Measurements from ENCODE around the gene CEP152.

Gene CEP152

DNA sequence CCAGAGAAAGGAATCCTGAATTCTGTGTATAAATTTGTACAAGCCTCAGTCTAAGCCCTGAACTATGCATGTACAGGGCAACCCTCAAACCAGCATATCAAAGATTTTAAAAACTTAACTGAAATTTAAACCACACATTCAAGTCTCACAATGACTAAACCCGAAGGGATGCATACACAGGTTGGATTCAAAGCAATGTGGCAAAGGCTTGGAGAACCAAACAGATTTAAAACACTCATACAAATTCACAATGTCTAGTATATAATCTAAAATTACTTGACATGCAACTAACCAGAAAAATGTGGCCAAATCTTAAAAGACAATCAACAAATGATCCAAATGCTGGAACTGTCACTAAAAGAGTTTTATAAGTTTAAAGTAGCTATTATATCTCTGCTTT lies 36.4 kb downstream of the CEP152 start:
- TF ChIP-seq GATA2 (IDR thresholded peaks at IDR 0.05; ENCODE audit: low read depth, low read length) (no peak), GATA3 (IDR thresholded peaks at IDR 0.05; ENCODE audit: low read depth, low read length) (no peak)

DNA sequence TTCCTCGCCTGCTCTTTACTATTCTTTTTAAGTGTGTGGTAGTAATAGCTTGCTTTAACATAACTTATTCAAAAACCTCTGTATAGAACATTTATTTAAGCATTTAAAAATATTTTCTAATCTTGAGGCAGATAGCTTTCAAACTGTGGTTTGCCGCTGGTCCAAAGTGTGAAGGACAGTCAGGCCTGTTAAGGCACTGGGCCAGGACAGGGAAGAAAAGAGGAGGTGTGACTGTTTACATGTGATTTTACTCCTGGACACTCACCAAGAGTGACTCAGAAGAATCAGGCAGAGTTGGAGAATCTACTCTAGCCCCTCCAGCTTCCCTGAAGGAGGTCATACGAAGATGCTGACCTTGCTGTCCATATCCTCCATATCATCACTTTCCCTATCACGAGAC lies 44.7 kb downstream of the CEP152 start:
- TF ChIP-seq GATA3 (IDR thresholded peaks at IDR 0.05; ENCODE audit: low read depth, low read length) (no peak), GATA2 (IDR thresholded peaks at IDR 0.05; ENCODE audit: low read depth, low read length) (no peak)

DNA sequence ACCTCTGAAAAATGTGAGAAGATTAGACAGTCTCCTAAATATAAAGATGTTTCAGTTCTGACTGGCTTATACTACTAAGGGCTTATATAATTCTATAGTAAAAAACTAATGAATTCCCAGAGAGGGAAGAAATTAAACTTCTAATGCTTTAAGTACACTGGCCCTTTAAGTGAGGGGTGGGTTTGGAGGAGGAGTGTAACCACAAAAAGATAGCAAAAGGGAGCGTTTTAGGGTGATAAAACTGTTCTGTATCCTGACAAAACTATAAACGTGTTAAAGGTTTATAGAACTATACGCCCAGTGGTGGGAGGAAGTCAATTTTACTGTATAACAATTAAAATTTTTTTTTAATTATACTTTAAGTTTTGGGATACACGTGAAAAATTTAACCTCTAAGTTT lies 45.8 kb downstream of the CEP152 start:
- TF ChIP-seq GATA2 (IDR thresholded peaks at IDR 0.05; ENCODE audit: low read depth, low read length) (no peak), GATA3 (IDR thresholded peaks at IDR 0.05; ENCODE audit: low read depth, low read length) (no peak)

DNA sequence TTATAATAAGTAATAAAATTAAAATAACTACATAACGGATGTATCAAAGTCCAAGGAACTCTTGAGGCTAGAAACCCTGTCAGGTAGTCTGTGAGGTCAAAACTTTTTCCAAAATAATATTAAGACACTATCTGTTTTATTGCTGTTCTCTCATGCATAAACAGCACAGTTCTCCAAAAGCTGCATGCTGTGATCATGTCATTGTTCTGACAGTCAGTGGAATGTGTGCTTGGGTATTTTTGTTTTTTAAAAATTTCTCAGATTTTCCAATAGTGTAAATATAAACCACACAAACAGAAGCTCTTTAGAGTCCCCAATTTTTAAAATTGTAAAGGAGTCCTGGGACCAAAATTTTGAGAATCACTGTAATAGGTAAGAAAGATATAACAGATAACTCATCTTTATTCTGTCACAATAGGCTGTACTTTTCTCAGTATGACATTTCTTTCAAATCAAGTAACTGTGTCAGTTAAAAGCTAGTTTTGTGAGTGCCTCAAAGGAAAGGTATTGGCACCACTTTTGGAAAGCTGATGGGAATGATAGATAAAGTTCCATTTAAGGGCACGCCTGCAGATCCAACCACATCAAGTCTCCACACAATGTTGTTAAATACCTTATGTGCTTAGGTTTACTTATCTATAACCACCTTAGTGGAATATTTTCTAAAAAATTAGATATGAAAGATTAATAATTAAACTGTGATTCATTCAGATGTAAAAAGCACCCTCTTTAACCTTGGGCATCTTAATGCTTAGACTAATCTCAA lies 49.3 kb downstream of the CEP152 start:
- TF ChIP-seq GATA3 (IDR thresholded peaks at IDR 0.05; ENCODE audit: low read depth, low read length) = no peak

DNA sequence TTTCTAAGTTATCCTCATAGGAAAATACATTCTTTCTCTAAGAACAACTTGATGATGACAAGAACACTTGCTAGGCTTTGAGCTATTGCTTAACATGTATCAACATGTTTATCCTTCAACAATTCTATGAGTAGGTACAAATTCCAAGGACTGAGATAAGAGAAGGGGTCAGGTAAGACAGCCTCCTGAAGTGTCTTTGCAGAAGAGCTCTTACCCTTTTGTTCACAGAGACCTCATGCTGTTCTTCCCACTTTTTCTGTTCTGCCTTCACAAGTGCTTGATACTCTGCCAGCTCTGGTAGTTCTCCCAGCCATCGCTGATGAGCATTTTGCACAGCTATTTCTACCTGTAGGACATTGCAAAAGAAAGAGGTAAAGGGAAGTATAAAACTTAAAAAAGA lies 50.9 kb downstream of the CEP152 start:
- no peak for TF ChIP-seq GATA2 (IDR thresholded peaks at IDR 0.05; ENCODE audit: low read depth, low read length)
- no peak for TF ChIP-seq GATA3 (IDR thresholded peaks at IDR 0.05; ENCODE audit: low read depth, low read length)

DNA sequence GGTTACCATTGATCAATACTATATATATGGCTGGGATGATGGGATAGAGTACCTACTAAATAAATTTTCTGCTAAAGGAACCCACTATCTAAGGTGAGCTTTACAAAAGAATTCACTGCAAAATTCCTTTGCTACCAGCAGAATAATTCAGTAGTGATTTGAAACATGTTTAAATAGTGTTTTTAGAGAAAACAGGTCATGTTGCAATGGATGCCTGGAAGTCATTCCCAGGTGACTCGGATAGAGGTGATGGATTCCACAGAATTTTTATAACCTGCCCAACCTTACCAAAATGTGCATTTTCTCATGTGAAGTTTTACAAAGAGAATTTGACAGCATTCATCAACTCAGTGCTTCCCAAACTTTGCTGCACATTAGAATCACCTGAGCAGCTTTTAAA lies 53.2 kb downstream of the CEP152 start:
- TF ChIP-seq GATA3 (IDR thresholded peaks at IDR 0.05; ENCODE audit: low read depth, low read length) (no peak), GATA2 (IDR thresholded peaks at IDR 0.05; ENCODE audit: low read depth, low read length) (no peak)

DNA sequence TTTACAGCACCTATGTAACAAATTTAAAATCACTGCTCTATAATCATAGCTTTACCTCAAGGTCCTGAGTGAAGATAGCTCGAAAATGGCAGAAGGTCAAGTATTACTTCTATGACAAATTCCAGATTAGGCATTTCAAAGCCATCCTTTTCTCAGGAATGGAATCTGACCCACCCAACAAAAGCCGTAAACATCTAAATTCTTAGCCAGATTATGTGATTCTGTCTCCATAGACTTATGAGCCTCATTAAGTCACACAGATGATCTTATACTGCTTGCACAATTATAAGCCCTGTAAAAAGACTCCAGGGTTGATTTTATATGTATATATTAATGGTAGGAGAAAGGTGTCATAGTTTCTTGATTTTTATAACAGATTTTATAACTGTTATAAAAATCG lies 56.9 kb downstream of the CEP152 start:
- no peak for TF ChIP-seq GATA3 (IDR thresholded peaks at IDR 0.05; ENCODE audit: low read depth, low read length)
- TF ChIP-seq GATA2 (IDR thresholded peaks at IDR 0.05; ENCODE audit: low read depth, low read length) = no peak

DNA sequence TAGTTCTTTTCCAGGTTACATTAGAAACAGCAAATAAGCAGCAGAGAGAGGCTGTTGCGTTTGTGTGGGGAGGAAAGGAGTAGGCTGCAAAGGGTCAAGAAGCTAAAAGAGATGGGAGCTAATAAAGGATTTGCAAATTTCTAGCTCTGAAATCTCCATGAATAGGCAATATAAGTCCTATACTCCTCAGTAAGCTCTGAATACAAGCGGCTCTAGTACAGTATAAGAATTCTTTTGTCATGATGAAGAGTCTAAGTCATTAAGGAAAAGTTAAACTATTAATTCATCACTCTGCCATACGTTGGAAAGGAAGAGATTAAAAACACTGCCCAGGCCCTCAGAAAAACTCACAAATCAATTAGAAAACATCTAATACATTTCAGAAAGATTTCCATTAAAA lies 59.3 kb downstream of the CEP152 start:
- TF ChIP-seq GATA3 (IDR thresholded peaks at IDR 0.05; ENCODE audit: low read depth, low read length) (no peak), GATA2 (IDR thresholded peaks at IDR 0.05; ENCODE audit: low read depth, low read length) (no peak)

DNA sequence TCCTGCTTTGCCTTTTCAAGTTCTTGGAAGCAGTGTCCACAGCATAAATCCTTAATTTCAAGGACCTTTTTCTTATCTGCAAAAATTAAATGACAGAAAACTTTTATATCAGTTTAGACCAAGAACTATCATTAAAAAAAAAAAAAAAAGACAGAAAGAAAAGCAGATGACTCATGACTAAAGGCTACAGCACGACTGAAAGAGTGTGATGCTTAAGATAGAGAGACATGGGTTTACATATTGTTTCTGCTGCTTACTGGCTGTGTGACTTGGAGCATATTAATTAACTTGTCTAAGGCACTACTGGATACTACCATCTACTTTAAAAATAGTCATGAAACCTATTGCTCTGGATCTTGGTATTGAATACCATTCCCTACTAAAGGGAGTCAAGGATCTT lies 62.3 kb downstream of the CEP152 start:
- no peak for TF ChIP-seq GATA3 (IDR thresholded peaks at IDR 0.05; ENCODE audit: low read depth, low read length)
- no peak for TF ChIP-seq GATA2 (IDR thresholded peaks at IDR 0.05; ENCODE audit: low read depth, low read length)

DNA sequence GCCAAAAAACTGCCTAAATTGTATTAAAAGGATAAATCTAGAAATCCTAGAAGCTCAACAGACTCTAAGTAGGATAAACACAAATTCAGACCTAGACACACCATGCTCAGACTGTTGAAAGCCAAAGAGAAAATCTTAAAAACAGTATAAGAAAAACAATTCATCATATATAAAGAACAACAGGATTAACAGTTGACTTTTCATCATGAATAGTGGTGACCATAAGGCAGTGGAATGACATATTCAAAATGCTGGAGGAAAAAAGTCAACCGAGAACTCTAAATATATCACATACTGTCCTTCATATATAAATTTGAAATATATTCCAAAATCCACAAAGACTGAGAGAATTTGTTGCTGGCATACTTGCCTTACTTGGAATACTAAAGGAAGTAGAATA lies 77.3 kb downstream of the CEP152 start:
- no peak for TF ChIP-seq GATA2 (IDR thresholded peaks at IDR 0.05; ENCODE audit: low read depth, low read length)
- no peak for TF ChIP-seq GATA3 (IDR thresholded peaks at IDR 0.05; ENCODE audit: low read depth, low read length)

DNA sequence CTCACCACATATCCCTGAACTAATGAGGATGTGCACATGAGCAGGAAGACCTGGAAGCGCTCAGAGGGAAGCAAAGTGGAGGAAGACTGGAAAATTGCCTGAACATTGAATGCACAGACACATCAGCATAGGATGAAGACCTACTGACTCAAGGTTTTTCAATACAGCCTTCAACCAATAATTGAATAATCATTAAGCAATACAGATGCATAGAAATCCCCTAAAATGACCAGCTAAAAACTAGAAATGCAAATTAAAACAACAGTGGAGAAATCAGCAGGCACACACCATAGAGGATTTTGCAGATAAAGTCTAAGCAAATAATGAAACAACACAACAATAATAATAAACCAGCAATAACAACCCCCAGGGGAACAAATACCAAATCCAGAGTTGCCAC lies 80.4 kb downstream of the CEP152 start:
- TF ChIP-seq GATA2 (IDR thresholded peaks at IDR 0.05; ENCODE audit: low read depth, low read length) = no peak
- TF ChIP-seq GATA3 (IDR thresholded peaks at IDR 0.05; ENCODE audit: low read depth, low read length) = no peak

DNA sequence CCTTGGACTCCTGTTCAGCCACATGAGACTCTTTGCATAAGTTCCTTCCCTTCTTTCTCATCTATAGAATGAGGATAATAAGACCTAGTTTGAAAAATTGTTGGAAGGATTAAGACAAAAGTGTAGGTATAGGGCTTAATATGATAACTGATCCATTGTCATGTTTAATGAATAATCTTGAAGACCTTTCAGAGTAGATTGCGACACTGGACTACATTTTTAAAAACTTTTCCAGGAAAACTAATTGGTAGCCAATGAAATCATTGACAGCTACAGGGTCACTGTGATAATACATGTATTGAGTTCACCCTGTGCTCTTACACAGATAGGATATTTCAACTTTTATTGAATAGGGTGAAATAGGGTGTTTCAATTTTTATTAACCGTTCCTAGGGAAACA lies 86.9 kb downstream of the CEP152 start:
- TF ChIP-seq GATA2 (IDR thresholded peaks at IDR 0.05; ENCODE audit: low read depth, low read length) (no peak), GATA3 (IDR thresholded peaks at IDR 0.05; ENCODE audit: low read depth, low read length) (no peak)

DNA sequence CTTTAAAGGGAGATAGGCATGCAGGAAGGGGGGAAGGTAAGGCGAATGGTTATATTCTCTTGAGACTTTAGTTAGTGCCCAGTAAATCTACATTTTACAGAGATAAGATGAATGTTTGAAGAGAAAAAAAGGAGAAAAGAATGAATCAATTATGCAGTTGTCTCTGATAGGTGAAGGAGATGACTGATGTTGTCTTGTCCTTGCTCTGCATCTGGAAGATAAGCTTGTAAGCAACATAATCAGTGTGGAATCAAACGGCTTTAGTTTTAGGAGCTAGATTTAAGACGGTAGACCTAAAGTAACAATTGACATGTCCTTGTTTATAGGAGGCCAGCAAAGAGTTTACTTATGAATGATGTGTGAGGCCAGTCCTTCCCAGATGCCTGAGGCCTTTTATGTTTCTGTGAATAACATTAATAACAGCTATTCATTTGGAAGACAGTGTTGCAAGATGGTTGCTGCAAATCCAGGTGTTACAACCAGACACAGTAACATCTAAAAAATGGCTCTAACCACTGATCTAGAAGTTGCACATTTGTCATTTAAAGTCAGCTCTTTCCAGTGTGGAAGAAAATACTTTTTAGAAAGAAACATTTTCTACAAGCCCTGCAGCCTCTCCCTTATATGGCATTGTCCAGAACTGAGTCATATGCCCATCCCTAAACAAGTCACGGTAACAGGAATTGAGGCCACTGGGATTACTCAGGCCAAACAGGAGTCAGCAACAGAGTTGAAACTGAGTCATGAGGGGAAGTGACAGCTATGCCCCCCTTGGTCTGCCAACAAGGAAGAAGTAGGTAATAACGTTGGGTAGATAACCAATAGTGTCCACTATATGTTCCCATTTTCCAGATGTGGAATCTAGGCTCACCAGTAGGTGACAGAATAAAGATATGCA lies 87.9 kb downstream of the CEP152 start:
- no peak for TF ChIP-seq GATA2 (IDR thresholded peaks at IDR 0.05; ENCODE audit: low read depth, low read length)
- no peak for TF ChIP-seq GATA3 (IDR thresholded peaks at IDR 0.05; ENCODE audit: low read depth, low read length)

DNA sequence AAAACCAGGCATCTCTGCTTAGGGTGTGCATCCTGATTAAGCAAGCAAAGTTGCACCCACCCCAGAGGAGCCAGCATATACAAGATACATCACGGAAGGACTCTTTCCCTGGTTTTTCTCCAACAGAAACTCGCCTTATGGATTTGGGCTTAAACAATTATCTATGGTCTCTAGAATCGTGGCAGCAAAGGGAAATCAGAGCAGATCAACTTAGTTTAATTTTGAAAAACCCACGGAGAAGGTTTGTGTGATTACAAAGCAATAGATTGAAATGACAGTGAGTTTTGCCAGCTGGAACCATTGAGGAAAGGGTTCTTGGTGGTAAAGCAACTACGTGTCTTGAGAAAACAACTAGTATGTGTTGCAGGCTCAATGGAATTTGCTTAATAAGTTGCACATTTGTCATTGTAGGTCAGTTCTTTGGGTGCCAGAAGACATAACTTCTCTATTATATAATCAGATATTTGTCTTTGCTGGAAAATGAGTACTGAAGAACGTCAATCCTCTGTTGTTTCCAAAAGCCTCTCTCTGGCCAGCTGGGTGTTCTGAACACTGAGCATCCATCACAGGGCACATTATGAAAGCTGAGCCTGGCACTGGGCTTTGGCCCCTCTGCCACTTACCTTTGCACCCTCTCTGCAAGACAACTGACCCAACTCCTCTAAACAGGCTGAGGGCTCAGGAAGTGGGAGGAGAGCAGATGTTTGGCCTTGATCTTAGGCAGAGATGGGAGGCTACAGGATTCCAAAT lies 89.6 kb downstream of the CEP152 start:
- no peak for TF ChIP-seq GATA2 (IDR thresholded peaks at IDR 0.05; ENCODE audit: low read depth, low read length)
